ENCODE data around the gene BTLA.

BTLA gene

DNA sequence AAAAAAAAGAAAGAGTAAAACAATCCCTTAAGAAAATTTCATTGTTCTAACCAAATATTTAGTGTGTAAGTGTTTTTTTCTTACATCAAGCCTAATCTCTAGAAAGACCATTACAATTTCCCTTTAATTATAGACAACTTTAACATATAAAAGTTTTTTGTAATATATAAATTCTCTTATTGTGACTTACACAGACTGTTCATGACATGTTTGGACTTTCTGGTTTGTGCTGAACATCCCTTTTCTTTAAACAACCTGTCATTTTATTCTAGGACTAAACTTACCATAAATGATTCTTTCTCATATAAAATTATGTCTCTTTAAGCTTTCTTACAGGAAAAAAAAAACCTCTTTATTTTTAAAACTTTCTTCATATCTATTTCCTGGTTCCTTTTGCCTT lies 13.0 kb upstream of the BTLA start:
- Histone ChIP-seq H3K9ac (ENCODE audit: low read length) (no peak overlapping the region), H4K20me1 (ENCODE audit: insufficient read depth, low read length) (no peaks in the 10 kb centered on the region), H3K27ac (ENCODE audit: low read length) (no peak overlapping the region), H2AFZ (ENCODE audit: low read depth, low read length) (no peak overlapping the region), H3K36me3 (replicated peaks; ENCODE audit: low read depth, low read length) (peaks cover 5% of the 10 kb centered on the region), H3K4me1 (ENCODE audit: low read length) (peaks cover 12% of the 10 kb centered on the region), H3K27me3 (ENCODE audit: low read depth, low read length) (no peaks in the 10 kb centered on the region), H3K4me3 (ENCODE audit: low read length) (no peak overlapping the region), H3K4me2 (ENCODE audit: low read length) (no peak overlapping the region), H3K9me3 (ENCODE audit: insufficient read depth, low read length) (peaks cover 9% of the 10 kb centered on the region), H3K79me2 (ENCODE audit: low read length) (no peaks in the 10 kb centered on the region)
- no peak for TF ChIP-seq EZH2phosphoT487 (IDR thresholded peaks at IDR 0.05; ENCODE audit: low read depth)
- TF ChIP-seq, protein P1, sequence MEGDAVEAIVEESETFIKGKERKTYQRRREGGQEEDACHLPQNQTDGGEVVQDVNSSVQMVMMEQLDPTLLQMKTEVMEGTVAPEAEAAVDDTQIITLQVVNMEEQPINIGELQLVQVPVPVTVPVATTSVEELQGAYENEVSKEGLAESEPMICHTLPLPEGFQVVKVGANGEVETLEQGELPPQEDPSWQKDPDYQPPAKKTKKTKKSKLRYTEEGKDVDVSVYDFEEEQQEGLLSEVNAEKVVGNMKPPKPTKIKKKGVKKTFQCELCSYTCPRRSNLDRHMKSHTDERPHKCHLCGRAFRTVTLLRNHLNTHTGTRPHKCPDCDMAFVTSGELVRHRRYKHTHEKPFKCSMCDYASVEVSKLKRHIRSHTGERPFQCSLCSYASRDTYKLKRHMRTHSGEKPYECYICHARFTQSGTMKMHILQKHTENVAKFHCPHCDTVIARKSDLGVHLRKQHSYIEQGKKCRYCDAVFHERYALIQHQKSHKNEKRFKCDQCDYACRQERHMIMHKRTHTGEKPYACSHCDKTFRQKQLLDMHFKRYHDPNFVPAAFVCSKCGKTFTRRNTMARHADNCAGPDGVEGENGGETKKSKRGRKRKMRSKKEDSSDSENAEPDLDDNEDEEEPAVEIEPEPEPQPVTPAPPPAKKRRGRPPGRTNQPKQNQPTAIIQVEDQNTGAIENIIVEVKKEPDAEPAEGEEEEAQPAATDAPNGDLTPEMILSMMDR (IDR thresholded peaks at IDR 0.05; ENCODE audit: low read depth, low read length): no peak

DNA sequence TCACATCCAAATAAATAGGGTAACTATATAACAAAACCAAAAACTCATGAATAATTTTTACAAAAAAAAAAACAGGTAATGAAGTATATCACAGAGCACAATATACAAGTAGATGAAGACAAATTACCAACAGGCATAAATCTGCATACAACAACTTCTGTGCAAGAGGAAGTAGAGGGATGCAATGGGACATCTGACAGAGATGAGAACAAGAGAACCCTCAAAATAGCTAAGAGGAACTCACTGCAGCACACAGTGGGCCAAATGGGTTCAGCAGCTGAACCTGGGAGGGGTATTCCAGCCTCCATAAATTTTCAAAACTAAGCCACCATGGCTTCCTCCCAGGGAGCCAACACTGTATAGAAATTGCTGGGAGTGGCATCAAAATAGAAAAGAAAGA lies 9.6 kb upstream of the BTLA start:
- H3K4me2 ChIP-seq (ENCODE audit: low read length): no peak overlapping the region
- H3K79me2 ChIP-seq (ENCODE audit: low read length): no peaks in the 10 kb centered on the region
- H4K20me1 ChIP-seq (ENCODE audit: insufficient read depth, low read length): no peaks in the 10 kb centered on the region
- no peak overlapping the region for H2AFZ ChIP-seq (ENCODE audit: low read depth, low read length)
- H3K4me1 ChIP-seq (ENCODE audit: low read length): peaks cover 25% of the 10 kb centered on the region
- H3K4me3 ChIP-seq (ENCODE audit: low read length): no peak overlapping the region
- no peak overlapping the region for H3K27ac ChIP-seq (ENCODE audit: low read length)
- H3K9me3 ChIP-seq (ENCODE audit: insufficient read depth, low read length): peaks cover 9% of the 10 kb centered on the region
- H3K36me3 ChIP-seq (replicated peaks; ENCODE audit: low read depth, low read length): peaks cover 5% of the 10 kb centered on the region
- H3K27me3 ChIP-seq (ENCODE audit: low read depth, low read length): no peaks in the 10 kb centered on the region
- H3K9ac ChIP-seq (ENCODE audit: low read length): no peak overlapping the region
- TF ChIP-seq, protein P1 (IDR thresholded peaks at IDR 0.05; ENCODE audit: low read depth, low read length): no peak
- no peak for TF ChIP-seq EZH2phosphoT487 (IDR thresholded peaks at IDR 0.05; ENCODE audit: low read depth)

DNA sequence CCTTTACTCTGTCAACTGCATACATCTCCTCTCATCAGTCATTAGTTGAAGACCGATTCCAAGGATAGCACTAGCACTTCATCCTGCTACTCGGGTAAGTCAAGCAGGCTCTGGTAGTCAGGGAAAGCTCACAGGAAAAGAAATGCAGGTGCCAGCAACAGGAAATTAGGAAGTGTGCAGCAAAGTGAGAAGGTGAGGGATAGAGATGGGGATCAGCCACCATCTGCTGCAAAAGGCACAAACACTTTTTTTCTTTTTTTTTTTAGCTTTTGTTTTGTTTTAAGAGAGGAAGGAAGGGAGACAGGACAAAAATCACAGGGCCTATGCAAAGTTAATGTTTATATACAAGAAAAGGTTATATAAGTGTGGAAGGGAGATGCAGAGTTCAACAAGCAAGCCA lies 9.0 kb upstream of the BTLA start:
- Histone ChIP-seq H3K79me2 (ENCODE audit: low read length) (no peaks in the 10 kb centered on the region), H3K27me3 (ENCODE audit: low read depth, low read length) (no peaks in the 10 kb centered on the region), H3K9me3 (ENCODE audit: insufficient read depth, low read length) (peaks cover 9% of the 10 kb centered on the region), H3K4me1 (ENCODE audit: low read length) (peaks cover 30% of the 10 kb centered on the region), H2AFZ (ENCODE audit: low read depth, low read length) (no peak overlapping the region), H3K4me3 (ENCODE audit: low read length) (no peak overlapping the region), H3K27ac (ENCODE audit: low read length) (no peak overlapping the region), H3K4me2 (ENCODE audit: low read length) (no peak overlapping the region), H3K36me3 (replicated peaks; ENCODE audit: low read depth, low read length) (peaks cover 5% of the 10 kb centered on the region), H3K9ac (ENCODE audit: low read length) (no peak overlapping the region), H4K20me1 (ENCODE audit: insufficient read depth, low read length) (no peaks in the 10 kb centered on the region)
- TF ChIP-seq, protein P1 (IDR thresholded peaks at IDR 0.05; ENCODE audit: low read depth, low read length): no peak
- TF ChIP-seq EZH2phosphoT487 (IDR thresholded peaks at IDR 0.05; ENCODE audit: low read depth): no peak

DNA sequence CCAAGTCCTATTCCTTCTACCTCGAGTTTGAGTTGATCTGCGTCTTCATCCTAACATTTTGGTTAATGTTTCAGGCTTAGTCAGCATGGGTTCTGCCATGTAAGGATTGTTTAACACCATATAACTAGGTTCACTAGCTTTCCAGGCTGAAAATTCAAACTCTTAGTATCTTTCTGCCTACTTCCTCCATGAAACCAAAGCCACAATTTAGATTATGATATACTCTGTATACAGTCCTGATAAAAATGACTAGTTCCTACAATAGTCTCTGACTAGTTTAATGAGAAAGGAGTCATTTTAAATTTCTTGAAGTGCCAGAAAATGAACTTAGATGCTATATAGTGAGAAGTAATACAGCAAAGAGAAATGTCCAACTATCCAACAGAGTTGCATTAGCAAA lies 6.6 kb upstream of the BTLA start:
- no peak overlapping the region for H3K9ac ChIP-seq (ENCODE audit: low read length)
- H3K4me3 ChIP-seq (ENCODE audit: low read length): no peak overlapping the region
- H3K9me3 ChIP-seq (ENCODE audit: insufficient read depth, low read length): peaks cover 9% of the 10 kb centered on the region
- no peaks in the 10 kb centered on the region for H3K27me3 ChIP-seq (ENCODE audit: low read depth, low read length)
- H3K27ac ChIP-seq (ENCODE audit: low read length): no peak overlapping the region
- H4K20me1 ChIP-seq (ENCODE audit: insufficient read depth, low read length): no peaks in the 10 kb centered on the region
- H3K79me2 ChIP-seq (ENCODE audit: low read length): no peaks in the 10 kb centered on the region
- no peak overlapping the region for H3K4me2 ChIP-seq (ENCODE audit: low read length)
- H3K36me3 ChIP-seq (replicated peaks; ENCODE audit: low read depth, low read length): peaks cover 5% of the 10 kb centered on the region
- H3K4me1 ChIP-seq (ENCODE audit: low read length): peaks cover 30% of the 10 kb centered on the region
- TF ChIP-seq EZH2phosphoT487 (IDR thresholded peaks at IDR 0.05; ENCODE audit: low read depth): no peak
- TF ChIP-seq, protein P1 (IDR thresholded peaks at IDR 0.05; ENCODE audit: low read depth, low read length): no peak
- no peak overlapping the region for H2AFZ ChIP-seq (ENCODE audit: low read depth, low read length)
